HCT116 (cell line): ENCODE measurements around the gene NF1. TPM values are rescaled to one million over a fixed set of nuclear protein-coding genes. Genes with fewer than 3 reads are reported as not detected.

ENCODE experiments used
- ATAC-seq: fragments of 200-7000 bp; cut with Tn5 transposase; 2 replicates; pipeline ENCODE4 v1.9.1; 2020; ENCODE audit warnings: mild to moderate bottlenecking, moderate library complexity
- BruUV-seq: library from RNA; stranded (reverse); fragments of 400-500 nt; replicated peaks from 2 replicates; lab custom pipeline; 2021; lab: Mats Ljungman, UMichigan
- CTCF ChIA-PET: fragments of 300-600 bp; sonication (Branson Sonifier 250); formaldehyde crosslinking; loops from one replicate; lab custom pipeline; 2021; ENCODE audit warnings: antibody characterized with exemption; lab: Charles Lee
- POLR2A ChIA-PET: fragments of 300-600, 350-600 bp; sonication (Branson Sonifier 250); formaldehyde crosslinking; loops from one replicate; lab custom pipeline; 2021; ENCODE audit warnings: antibody characterized with exemption; lab: Charles Lee
- RAD21 ChIA-PET, 2 experiments: fragments of 300-600 bp; sonication (Branson Sonifier 250); formaldehyde crosslinking; loops; one replicate each; lab custom pipeline; 2023; ENCODE audit warnings: low total read pairs in 2 of 2; ENCODE audit not compliant: uncharacterized antibody in 2 of 2, unreplicated experiment in 2 of 2, low non-redundant PET in 1 of 2; lab: Charles Lee
- DNase-seq: peaks from one replicate; pipeline ENCODE4 v3.0.0-alpha.2; 2010; ENCODE audit warnings: low read depth, low spot score
- H2AFZ ChIP-seq: fragments of 200-600 bp; shearing (Covaris generic), sonication (generic); 2 replicates; pipeline ENCODE4 v1.6.1; 2017; ENCODE audit warnings: low read depth, mixed run types, mixed read lengths, antibody characterized with exemption, low read length; ENCODE audit not compliant: poor library complexity, severe bottlenecking
- H3K27ac ChIP-seq: 2 replicates; pipeline ENCODE4 v1.5.1; 2012; ENCODE audit warnings: low read depth, low read length
- H3K27me3 ChIP-seq: fragments of 200-600 bp; sonication (generic); 2 replicates; pipeline ENCODE4 v1.6.1; 2016; ENCODE audit warnings: mixed run types, low read length, mixed read lengths; ENCODE audit not compliant: insufficient read depth
- H3K36me3 ChIP-seq, 2 experiments: fragments of 200-500 bp in 1 of 2; fragments of 200-600 bp in 1 of 2; sonication (Bioruptor generic) in 1 of 2; sonication (generic) in 1 of 2; 2 replicates each; pipeline versions ENCODE4 v1.5.1 to v1.6.1; 2014 to 2016; ENCODE audit warnings: low read length in 2 of 2, inconsistent platforms in 1 of 2, mixed read lengths in 1 of 2, mixed run types in 1 of 2; ENCODE audit not compliant: insufficient read depth in 2 of 2, control insufficient read depth in 1 of 2
- H3K4me1 ChIP-seq, 2 experiments: fragments of 200-600 bp in 1 of 2; sonication (generic) in 1 of 2; 2 replicates each; pipeline versions ENCODE4 v1.5.1 to v1.6.1; 2012 to 2017; ENCODE audit warnings: low read length in 2 of 2, inconsistent platforms in 1 of 2, mild to moderate bottlenecking in 1 of 2, mixed read lengths in 1 of 2, mixed run types in 1 of 2, moderate library complexity in 1 of 2; ENCODE audit not compliant: insufficient read depth in 2 of 2, control insufficient read depth in 1 of 2
- H3K4me2 ChIP-seq: fragments of 200-600 bp; sonication (generic); 2 replicates; pipeline ENCODE4 v1.6.1; 2017; ENCODE audit warnings: mixed run types, low read length, mixed read lengths
- H3K4me3 ChIP-seq, 2 experiments: fragments of 200-600 bp in 1 of 2; sonication (generic) in 1 of 2; replicated peaks in 1 of 2; 2 replicates each; pipeline ENCODE4 v1.5.1; 2011 to 2016; ENCODE audit warnings: low read length in 2 of 2, control low read depth in 1 of 2, low read depth in 1 of 2, mild to moderate bottlenecking in 1 of 2, mixed read lengths in 1 of 2, mixed run types in 1 of 2
- H3K79me2 ChIP-seq: fragments of 200-600 bp; sonication (generic); 2 replicates; pipeline ENCODE4 v1.6.1; 2017; ENCODE audit warnings: mild to moderate bottlenecking, mixed run types, low read length, moderate library complexity, mixed read lengths; ENCODE audit not compliant: insufficient read depth
- H3K9ac ChIP-seq: fragments of 200-600 bp; sonication (generic); 2 replicates; pipeline ENCODE4 v1.6.1; 2016; ENCODE audit warnings: low read length, mixed read lengths
- H3K9me2 ChIP-seq: fragments of 200-600 bp; sonication (generic), shearing (Covaris generic); 2 replicates; pipeline ENCODE4 v1.6.1; 2017; ENCODE audit warnings: mixed run types, mild to moderate bottlenecking, moderate library complexity; ENCODE audit not compliant: insufficient read depth
- H3K9me3 ChIP-seq, 2 experiments: fragments of 200-500 bp in 1 of 2; fragments of 200-600 bp in 1 of 2; sonication (Bioruptor generic) in 1 of 2; sonication (generic) in 1 of 2; 2 replicates each; pipeline ENCODE4 v1.6.1; 2014 to 2017; ENCODE audit warnings: low read length in 2 of 2, mixed read lengths in 2 of 2, inconsistent platforms in 1 of 2, low read depth in 1 of 2, mild to moderate bottlenecking in 1 of 2, mixed run types in 1 of 2, moderate library complexity in 1 of 2; ENCODE audit not compliant: control insufficient read depth in 1 of 2, insufficient read depth in 1 of 2
- H4K20me1 ChIP-seq: fragments of 200-600 bp; sonication (generic), shearing (Covaris generic); 2 replicates; pipeline ENCODE4 v1.6.1; 2017; ENCODE audit warnings: mixed run types, mild to moderate bottlenecking, moderate library complexity; ENCODE audit not compliant: insufficient read depth
- CBX3 ChIP-seq: IDR thresholded peaks from 2 replicates; pipeline ENCODE4 v1.6.1; 2012; ENCODE audit warnings: low read depth
- CEBPB ChIP-seq: IDR thresholded peaks from 2 replicates; pipeline ENCODE4 v1.6.1; 2012; ENCODE audit warnings: low read depth
- ELF1 ChIP-seq: IDR thresholded peaks from 2 replicates; pipeline ENCODE4 v1.6.1; 2012; ENCODE audit warnings: low read depth, borderline replicate concordance
- FOSL1 ChIP-seq: IDR thresholded peaks from 2 replicates; pipeline ENCODE4 v1.6.1; 2012; ENCODE audit warnings: low read depth
- JUND ChIP-seq: IDR thresholded peaks from 2 replicates; pipeline ENCODE4 v1.6.1; 2012
- SP1 ChIP-seq: IDR thresholded peaks from 2 replicates; pipeline ENCODE4 v1.6.1; 2012; ENCODE audit warnings: low read depth
- YY1 ChIP-seq: IDR thresholded peaks from 2 replicates; pipeline ENCODE4 v1.6.1; 2011; ENCODE audit warnings: low read length, low read depth, moderate library complexity, mild to moderate bottlenecking; ENCODE audit not compliant: insufficient replicate concordance; ENCODE audit errors: extremely low read depth
- ZNF274 ChIP-seq: fragments of 200-500 bp; sonication (Bioruptor generic); IDR thresholded peaks from 2 replicates; pipeline ENCODE4 v1.6.1; 2014; ENCODE audit warnings: mild to moderate bottlenecking, low read depth, low read length, inconsistent platforms
- intact Hi-C: fragments of 100-400 bp; cut with micrococcal nuclease; formaldehyde crosslinking; loops from 2 replicates; pipeline ENCODE4 v1.10.0; 2022
- total RNA-seq: library from RNA; stranded (reverse); gene quantifications from one replicate; pipeline ENCODE4 v1.2.1, GENCODE V29; 2021; ENCODE audit not compliant: unreplicated experiment
- TF ChIP-seq, protein P1 (sequence below): IDR thresholded peaks from 2 replicates; pipeline ENCODE4 v1.6.1; 2012; ENCODE audit warnings: low read depth
- TF ChIP-seq, protein P2 (sequence below): IDR thresholded peaks from 2 replicates; pipeline ENCODE4 v1.6.1; 2012
- TF ChIP-seq, protein P3 (sequence below): IDR thresholded peaks from 2 replicates; pipeline ENCODE4 v1.6.1; 2011; ENCODE audit warnings: mild to moderate bottlenecking, low read length, moderate library complexity; ENCODE audit not compliant: insufficient replicate concordance; ENCODE audit errors: extremely low read depth

The NF1 gene
- total RNA-seq, 1 experiment from 2014 or later, result 20.8 TPM

DNA sequence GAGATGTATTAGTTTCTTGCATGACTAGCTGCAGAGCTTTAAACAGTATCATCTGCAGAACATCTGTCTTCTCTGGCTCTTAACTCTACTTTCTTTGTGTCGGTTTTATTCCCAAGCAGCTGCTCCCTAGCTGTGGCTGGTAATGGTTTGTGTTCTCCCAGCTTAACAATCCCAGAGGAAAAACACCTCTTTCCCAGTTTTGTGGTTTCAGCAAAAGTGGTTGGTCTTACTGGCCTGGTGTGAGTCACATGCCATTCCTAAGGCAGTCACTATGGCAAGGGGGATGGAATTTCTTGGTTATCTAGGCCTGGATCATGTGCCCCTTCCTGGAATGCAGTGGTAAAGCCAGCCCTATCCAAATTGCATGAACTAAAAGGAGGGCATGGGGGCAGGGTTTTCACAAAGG is 174.8 kb downstream of the NF1 start:
- DNase-seq (peak; percentile 32), ATAC-seq (peak; percentile 99)
- TF ChIP-seq, protein P1, sequence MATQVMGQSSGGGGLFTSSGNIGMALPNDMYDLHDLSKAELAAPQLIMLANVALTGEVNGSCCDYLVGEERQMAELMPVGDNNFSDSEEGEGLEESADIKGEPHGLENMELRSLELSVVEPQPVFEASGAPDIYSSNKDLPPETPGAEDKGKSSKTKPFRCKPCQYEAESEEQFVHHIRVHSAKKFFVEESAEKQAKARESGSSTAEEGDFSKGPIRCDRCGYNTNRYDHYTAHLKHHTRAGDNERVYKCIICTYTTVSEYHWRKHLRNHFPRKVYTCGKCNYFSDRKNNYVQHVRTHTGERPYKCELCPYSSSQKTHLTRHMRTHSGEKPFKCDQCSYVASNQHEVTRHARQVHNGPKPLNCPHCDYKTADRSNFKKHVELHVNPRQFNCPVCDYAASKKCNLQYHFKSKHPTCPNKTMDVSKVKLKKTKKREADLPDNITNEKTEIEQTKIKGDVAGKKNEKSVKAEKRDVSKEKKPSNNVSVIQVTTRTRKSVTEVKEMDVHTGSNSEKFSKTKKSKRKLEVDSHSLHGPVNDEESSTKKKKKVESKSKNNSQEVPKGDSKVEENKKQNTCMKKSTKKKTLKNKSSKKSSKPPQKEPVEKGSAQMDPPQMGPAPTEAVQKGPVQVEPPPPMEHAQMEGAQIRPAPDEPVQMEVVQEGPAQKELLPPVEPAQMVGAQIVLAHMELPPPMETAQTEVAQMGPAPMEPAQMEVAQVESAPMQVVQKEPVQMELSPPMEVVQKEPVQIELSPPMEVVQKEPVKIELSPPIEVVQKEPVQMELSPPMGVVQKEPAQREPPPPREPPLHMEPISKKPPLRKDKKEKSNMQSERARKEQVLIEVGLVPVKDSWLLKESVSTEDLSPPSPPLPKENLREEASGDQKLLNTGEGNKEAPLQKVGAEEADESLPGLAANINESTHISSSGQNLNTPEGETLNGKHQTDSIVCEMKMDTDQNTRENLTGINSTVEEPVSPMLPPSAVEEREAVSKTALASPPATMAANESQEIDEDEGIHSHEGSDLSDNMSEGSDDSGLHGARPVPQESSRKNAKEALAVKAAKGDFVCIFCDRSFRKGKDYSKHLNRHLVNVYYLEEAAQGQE, result no peak
- no peak for TF ChIP-seq YY1
- peak; percentile 19 for TF ChIP-seq JUND
- TF ChIP-seq CBX3, result no peak
- TF ChIP-seq ELF1, result no peak
- no peak for TF ChIP-seq CEBPB
- peak; percentile 28; the same call in 1 of the 2 replicates for TF ChIP-seq SP1
- TF ChIP-seq, protein P2, sequence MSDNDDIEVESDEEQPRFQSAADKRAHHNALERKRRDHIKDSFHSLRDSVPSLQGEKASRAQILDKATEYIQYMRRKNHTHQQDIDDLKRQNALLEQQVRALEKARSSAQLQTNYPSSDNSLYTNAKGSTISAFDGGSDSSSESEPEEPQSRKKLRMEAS, result peak; percentile 45
- TF ChIP-seq ZNF274, result no peak
- no peak for TF ChIP-seq FOSL1
- TF ChIP-seq, protein P3, sequence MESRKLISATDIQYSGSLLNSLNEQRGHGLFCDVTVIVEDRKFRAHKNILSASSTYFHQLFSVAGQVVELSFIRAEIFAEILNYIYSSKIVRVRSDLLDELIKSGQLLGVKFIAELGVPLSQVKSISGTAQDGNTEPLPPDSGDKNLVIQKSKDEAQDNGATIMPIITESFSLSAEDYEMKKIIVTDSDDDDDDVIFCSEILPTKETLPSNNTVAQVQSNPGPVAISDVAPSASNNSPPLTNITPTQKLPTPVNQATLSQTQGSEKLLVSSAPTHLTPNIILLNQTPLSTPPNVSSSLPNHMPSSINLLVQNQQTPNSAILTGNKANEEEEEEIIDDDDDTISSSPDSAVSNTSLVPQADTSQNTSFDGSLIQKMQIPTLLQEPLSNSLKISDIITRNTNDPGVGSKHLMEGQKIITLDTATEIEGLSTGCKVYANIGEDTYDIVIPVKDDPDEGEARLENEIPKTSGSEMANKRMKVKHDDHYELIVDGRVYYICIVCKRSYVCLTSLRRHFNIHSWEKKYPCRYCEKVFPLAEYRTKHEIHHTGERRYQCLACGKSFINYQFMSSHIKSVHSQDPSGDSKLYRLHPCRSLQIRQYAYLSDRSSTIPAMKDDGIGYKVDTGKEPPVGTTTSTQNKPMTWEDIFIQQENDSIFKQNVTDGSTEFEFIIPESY, result no peak
- H3K9ac ChIP-seq, result no peak overlapping the region
- no peaks in the 10 kb centered on the region for H3K9me3 ChIP-seq
- H3K36me3 ChIP-seq, result 0 out of 4 replicates have a peak, but pooled peaks cover 3 to 9% of the 10 kb centered on the region in 2 experiments
- no peaks in the 10 kb centered on the region for H4K20me1 ChIP-seq
- peak overlapping the region; percentile 55 for H3K4me2 ChIP-seq
- no peaks in the 10 kb centered on the region for H3K27me3 ChIP-seq
- ChIA-PET CTCF (no interaction called here), RAD21 (no interaction called here), POLR2A (no interaction called here)
- intact Hi-C loops, result no loop called here
- H3K9me2 ChIP-seq, result peaks cover 4% of the 10 kb centered on the region; the same call in 1 of the 2 replicates
- peaks cover 16 to 18% of the 10 kb centered on the region in 2 experiments for H3K4me1 ChIP-seq
- peak overlapping the region; percentile 36; the same call in 1 of the 2 replicates for H3K27ac ChIP-seq
- H3K79me2 ChIP-seq, result no peaks in the 10 kb centered on the region
- H2AFZ ChIP-seq, result no peak overlapping the region
- BruUV-seq, result no TSS peak
- H3K4me3 ChIP-seq, result peak overlapping the region in 1 of 2 experiments; percentile 9; a peak in 1 of 4 replicates
